A549 (cell line): ENCODE measurements around the gene ARHGAP32. TPM values are rescaled to one million over a fixed set of nuclear protein-coding genes. Genes with fewer than 3 reads are reported as not detected.

ENCODE experiments used
- ATAC-seq, 2 experiments: fragments of 200-7000 bp in 1 of 2; fragments of >200 bp in 1 of 2; cut with Nextera tagmentation in 1 of 2; cut with Tn5 transposase in 1 of 2; 3 replicates each; pipeline versions ENCODE4 v1.8.0 to v1.9.1; 2018 to 2020; ENCODE audit warnings: mild to moderate bottlenecking in 1 of 2, moderate library complexity in 1 of 2
- CTCF ChIA-PET: fragments of 300-600 bp; sonication (Branson Sonifier 250); formaldehyde crosslinking; extraction: SDS; loops from one replicate; lab custom pipeline; 2021; ENCODE audit warnings: antibody characterized with exemption, inconsistent platforms; lab: Yijun Ruan, JAX
- POLR2A ChIA-PET: fragments of 350-600 bp; formaldehyde crosslinking; extraction: SDS; loops from one replicate; lab custom pipeline; 2021; ENCODE audit warnings: antibody characterized with exemption, inconsistent platforms; lab: Yijun Ruan, JAX
- DNase-seq, 2 experiments: peaks; one replicate each; pipeline versions ENCODE4 v3.0.0 to v3.0.0-alpha.2; 2011 to 2016; ENCODE audit warnings: low read depth in 1 of 2, low spot score in 1 of 2
- FAIRE-seq: peaks from 2 replicates; lab custom pipeline; 2011; peaks lifted over from hg19 to GRCh38; lab: Jason Lieb, UNC
- H3K27ac ChIP-seq, 2 experiments: fragments of >200 bp; sonication (Bioruptor Twin); formaldehyde crosslinking; 3 replicates each; pipeline ENCODE4 v1.5.1; 2016 to 2017
- H3K4me1 ChIP-seq: fragments of >200 bp; sonication (Bioruptor Twin); formaldehyde crosslinking; 3 replicates; pipeline ENCODE4 v1.6.1; 2016
- H3K4me2 ChIP-seq: fragments of >200 bp; sonication (Bioruptor Twin); formaldehyde crosslinking; 3 replicates; pipeline ENCODE4 v1.6.1; 2016
- H3K4me3 ChIP-seq: fragments of >200 bp; sonication (Bioruptor Twin); formaldehyde crosslinking; 3 replicates; pipeline ENCODE4 v1.5.1; 2016
- H3K9me3 ChIP-seq: fragments of >200 bp; sonication (Bioruptor Twin); formaldehyde crosslinking; 3 replicates; pipeline ENCODE4 v1.6.1; 2016
- BHLHE40 ChIP-seq: IDR thresholded peaks from 2 replicates; pipeline ENCODE4 v1.6.1; 2012; ENCODE audit warnings: low read depth, low read length, inconsistent platforms
- E2F6 ChIP-seq: IDR thresholded peaks from 2 replicates; pipeline ENCODE4 v1.6.1; 2012; ENCODE audit warnings: low read depth, borderline replicate concordance
- EHF ChIP-seq: fragments of 250-450 bp; sonication (Bioruptor Pico); IDR thresholded peaks from 2 replicates; pipeline ENCODE4 v1.5.0; 2020; ENCODE audit warnings: mild to moderate bottlenecking
- EP300 ChIP-seq, 2 experiments: fragments of >200 bp; sonication (Bioruptor Twin); formaldehyde crosslinking; IDR thresholded peaks; 2 replicates in 1 of 2; 3 replicates in 1 of 2; pipeline ENCODE4 v1.6.1; 2016 to 2017
- FOSB ChIP-seq: fragments of 250-450 bp; sonication (Bioruptor Pico); IDR thresholded peaks from 2 replicates; pipeline ENCODE4 v1.5.0; 2020; ENCODE audit warnings: mild to moderate bottlenecking, moderate library complexity
- HEYL ChIP-seq: fragments of 250-450 bp; sonication (Bioruptor Pico); IDR thresholded peaks from 2 replicates; pipeline ENCODE4 v1.8.0; 2021; ENCODE audit warnings: mild to moderate bottlenecking, moderate library complexity
- JUNB ChIP-seq: fragments of >200 bp; sonication (Bioruptor Twin); formaldehyde crosslinking; IDR thresholded peaks from 2 replicates; pipeline ENCODE4 v1.6.1; 2016
- KDM5A ChIP-seq: fragments of 200-600 bp; sonication (generic); IDR thresholded peaks from 2 replicates; pipeline ENCODE4 v1.6.1; 2016; ENCODE audit warnings: antibody characterized with exemption, mild to moderate bottlenecking
- NR3C1 ChIP-seq: fragments of >200 bp; sonication (Bioruptor Twin); formaldehyde crosslinking; IDR thresholded peaks from 3 replicates; pipeline ENCODE4 v1.6.1; 2017
- PBX3 ChIP-seq: IDR thresholded peaks from 2 replicates; pipeline ENCODE4 v1.6.1; 2012
- POLR2A ChIP-seq: IDR thresholded peaks from 2 replicates; pipeline ENCODE4 v1.6.1; 2012; ENCODE audit warnings: mild to moderate bottlenecking, low read length
- POLR2AphosphoS2 ChIP-seq: conservative IDR thresholded peaks from 2 replicates; pipeline ENCODE4 v1.6.1; 2012; ENCODE audit warnings: low read length, improper control_type of control experiment, inconsistent platforms
- RARB ChIP-seq: fragments of 250-450 bp; sonication (Bioruptor Pico); IDR thresholded peaks from 2 replicates; pipeline ENCODE4 v1.8.0; 2021; ENCODE audit warnings: mild to moderate bottlenecking, moderate library complexity
- RCOR1 ChIP-seq: fragments of 150-350 bp; IDR thresholded peaks from 2 replicates; pipeline ENCODE4 v1.6.1; 2014; ENCODE audit warnings: antibody characterized with exemption, low read length, low read depth
- REST ChIP-seq: fragments of 200-600 bp; sonication (generic); IDR thresholded peaks from 2 replicates; pipeline ENCODE4 v1.6.1; 2016; ENCODE audit warnings: antibody characterized with exemption, mild to moderate bottlenecking, moderate library complexity
- SMC3 ChIP-seq: fragments of >200 bp; sonication (Bioruptor Twin); formaldehyde crosslinking; IDR thresholded peaks from 3 replicates; pipeline ENCODE4 v1.6.1; 2018; ENCODE audit warnings: inconsistent platforms
- SREBF2 ChIP-seq: fragments of 450-650 bp; IDR thresholded peaks from 2 replicates; pipeline ENCODE4 v1.6.1; 2014; ENCODE audit warnings: mild to moderate bottlenecking, moderate library complexity
- TFCP2L1 ChIP-seq: fragments of 250-450 bp; sonication (Bioruptor Pico); IDR thresholded peaks from 2 replicates; pipeline ENCODE4 v1.5.0; 2021; ENCODE audit warnings: mild to moderate bottlenecking
- USF2 ChIP-seq: fragments of 450-650 bp; IDR thresholded peaks from 2 replicates; pipeline ENCODE4 v1.6.1; 2014; ENCODE audit warnings: antibody characterized with exemption
- ZFP36 ChIP-seq: fragments of 450-650 bp; IDR thresholded peaks from 2 replicates; pipeline ENCODE4 v1.6.1; 2014; ENCODE audit warnings: borderline replicate concordance; ENCODE audit not compliant: partially characterized antibody
- ZNF302 ChIP-seq: fragments of 250-450 bp; sonication (Bioruptor Pico); IDR thresholded peaks from 2 replicates; pipeline ENCODE4 v1.9.0; 2021; ENCODE audit warnings: inconsistent platforms, mild to moderate bottlenecking, moderate library complexity
- ZSCAN20 ChIP-seq: fragments of 250-450 bp; sonication (Bioruptor Pico); IDR thresholded peaks from 2 replicates; pipeline ENCODE4 v1.8.0; 2022; ENCODE audit warnings: mild to moderate bottlenecking, moderate library complexity
- WGBS: methylation state at CpG from one replicate; pipeline ENCODE4 v1.1.6; 2017; ENCODE audit errors: missing lambda C conversion rate; 5-methylcytosine and 5-hydroxymethylcytosine counted together
- polyA plus RNA-seq, 4 experiments: library from polyadenylated mRNA; depleted of rRNA in 3 of 4; stranded (reverse); fragments of >200 nt; fragmentation: RNase III in 1 of 4; extraction: RNeasy Plus Mini Kit Qiagen cat#74134 plus additional on column Dnase treatment in 1 of 4; gene quantifications; 2 replicates in 3 of 4; 3 replicates in 1 of 4; pipeline ENCODE4 v1.2.3, GENCODE V29; 2011 to 2017

Gene ARHGAP32
- polyA plus RNA-seq, 2 of the 4 experiments (the other 2 are of a cell fraction) = 4.4 to 9.0 TPM

- ATAC-seq = no peak
- 85% methylated on average over 3 of the region's 3 CpGs for WGBS
- no peak for TF ChIP-seq HEYL (CRISPR knock-in tag)
- TF ChIP-seq POLR2AphosphoS2 = no peak
- no peak for TF ChIP-seq NR3C1
- TF ChIP-seq PBX3 = no peak
- no peak for TF ChIP-seq BHLHE40
- TF ChIP-seq SMC3 = no peak
- TF ChIP-seq REST = no peak
- TF ChIP-seq SREBF2 = no peak
- TF ChIP-seq ZNF302 (CRISPR knock-in tag) = no peak
- Histone ChIP-seq H3K4me3 (no peak overlapping the region), H3K4me1 (no peaks in the 10 kb centered on the region), H3K4me2 (no peak overlapping the region), H3K9me3 (no peaks in the 10 kb centered on the region), H3K27ac (no peak overlapping the region)
- DNase-seq = no peak
- ChIA-PET POLR2A (no interaction called here), CTCF (interaction anchor here (0.7 kb wide), 1 partner anchor 1058 kb away, joined by 3 read pairs; no protein-coding TSS in a partner anchor)
- no peak for FAIRE-seq
These were observed 150.5 kb downstream of the ARHGAP32 start for GRCh38 chr11:129041611-129042018.

GRCh38 chr11:129040934-129041333 lies 151.2 kb downstream of the ARHGAP32 start:
- ChIA-PET POLR2A (no interaction called here), CTCF (interaction anchor here (0.7 kb wide), 1 partner anchor 1059 kb away, joined by 3 read pairs; no protein-coding TSS in a partner anchor)
- ATAC-seq = no peak
- TF ChIP-seq ZFP36 (no peak), PBX3 (no peak), RARB (CRISPR knock-in tag) (no peak), FOSB (CRISPR knock-in tag) (no peak), EHF (CRISPR knock-in tag) (no peak), TFCP2L1 (CRISPR knock-in tag) (no peak), POLR2AphosphoS2 (no peak), POLR2A (no peak), SMC3 (no peak), RCOR1 (no peak), ZSCAN20 (CRISPR knock-in tag) (no peak), E2F6 (no peak), KDM5A (no peak), EP300 (IDR thresholded peaks at IDR 0.05) (no peak), JUNB (no peak), USF2 (no peak)
- no peak for DNase-seq
- Histone ChIP-seq H3K9me3 (no peaks in the 10 kb centered on the region), H3K4me3 (no peak overlapping the region), H3K4me1 (no peaks in the 10 kb centered on the region), H3K4me2 (no peak overlapping the region), H3K27ac (no peak overlapping the region)
- no peak for FAIRE-seq
